Upper lobe of left lung (tissue), 6 donors: ENCODE results near the gene ELK4. TPM values are rescaled to one million over a fixed set of nuclear protein-coding genes. Genes with fewer than 3 reads are reported as not detected.

Experiments
- ATAC-seq, 2 donors: fragments of 200-7000 bp; cut with Tn5 transposase; one replicate each; pipeline ENCODE4 v1.9.1; 2022; ENCODE audit warnings: mild to moderate bottlenecking in 2 of 2, moderate library complexity in 2 of 2; ENCODE audit not compliant: low FRiP score in 2 of 2
- DNase-seq, 2 donors: peaks; one replicate each; pipeline ENCODE4 v3.0.0-alpha.2; 2019 to 2020
- H3K27ac ChIP-seq, 4 donors: fragments of 200-600 bp; sonication (generic); one replicate each; pipeline ENCODE4 v1.5.1; 2016 to 2019
- H3K27me3 ChIP-seq, 4 donors: fragments of 200-600 bp; sonication (generic); one replicate each; pipeline ENCODE4 v1.5.1; 2017 to 2019
- H3K36me3 ChIP-seq, 4 donors: fragments of 200-600 bp; sonication (generic); one replicate each; pipeline ENCODE4 v1.5.1; 2016 to 2019
- H3K4me1 ChIP-seq, 4 donors: fragments of 200-600 bp; sonication (generic); one replicate each; pipeline ENCODE4 v1.5.1; 2018 to 2019
- H3K4me3 ChIP-seq, 4 donors: fragments of 200-600 bp; sonication (generic); one replicate each; pipeline ENCODE4 v1.5.1; 2017 to 2019; ENCODE audit warnings: mild to moderate bottlenecking in 2 of 4, moderate library complexity in 1 of 4
- H3K9me3 ChIP-seq, 4 donors: fragments of 200-600 bp; sonication (generic); one replicate each; pipeline ENCODE4 v1.5.1; 2018 to 2019
- EP300 ChIP-seq, 4 donors: sonication (generic); formaldehyde crosslinking; IDR thresholded peaks; one replicate each; pipeline ENCODE4 v1.5.1; 2017; ENCODE audit warnings: antibody characterized with exemption in 4 of 4, control low read depth in 2 of 4
- POLR2A ChIP-seq, 4 donors: fragments of 450-650 bp; IDR thresholded peaks; one replicate each; pipeline ENCODE4 v1.5.1; 2016 to 2017; ENCODE audit warnings: antibody characterized with exemption in 4 of 4, mild to moderate bottlenecking in 2 of 4
- POLR2AphosphoS5 ChIP-seq, 2 donors: sonication (generic); formaldehyde crosslinking; IDR thresholded peaks; one replicate each; pipeline ENCODE4 v1.5.1; 2017; ENCODE audit warnings: antibody characterized with exemption in 2 of 2
- WGBS, 2 donors: methylation state at CpG; one replicate each; pipeline ENCODE4 v1.1.5; 2017 to 2018; 5-methylcytosine and 5-hydroxymethylcytosine counted together
- total RNA-seq, 6 donors: library from RNA; depleted of rRNA in 4 of 6; stranded (reverse); fragments of >200 nt in 4 of 6; gene quantifications; one replicate each; pipeline versions ENCODE4 v1.1.0 to v1.2.1, GENCODE V29; 2016 to 2021
- TF ChIP-seq, protein P1 (sequence below), 6 experiments: fragments of 450-650 bp in 4 of 6; fragments of 200-600 bp in 2 of 6; sonication (generic) in 2 of 6; IDR thresholded peaks; one replicate each; pipeline ENCODE4 v1.5.1; 2016 to 2019; ENCODE audit warnings: antibody characterized with exemption in 6 of 6
- donor health status: DM: no; HTN: no; CAD: no; lungs with moderate emphysema.
- donor health status: DM: no; HTN: yes; CAD: no; lungs with severe emphysema.

The ELK4 gene
- total RNA-seq, 6 donors from 2014 or later, result 15.7 to 65.4 (median 30.2) TPM

DNA sequence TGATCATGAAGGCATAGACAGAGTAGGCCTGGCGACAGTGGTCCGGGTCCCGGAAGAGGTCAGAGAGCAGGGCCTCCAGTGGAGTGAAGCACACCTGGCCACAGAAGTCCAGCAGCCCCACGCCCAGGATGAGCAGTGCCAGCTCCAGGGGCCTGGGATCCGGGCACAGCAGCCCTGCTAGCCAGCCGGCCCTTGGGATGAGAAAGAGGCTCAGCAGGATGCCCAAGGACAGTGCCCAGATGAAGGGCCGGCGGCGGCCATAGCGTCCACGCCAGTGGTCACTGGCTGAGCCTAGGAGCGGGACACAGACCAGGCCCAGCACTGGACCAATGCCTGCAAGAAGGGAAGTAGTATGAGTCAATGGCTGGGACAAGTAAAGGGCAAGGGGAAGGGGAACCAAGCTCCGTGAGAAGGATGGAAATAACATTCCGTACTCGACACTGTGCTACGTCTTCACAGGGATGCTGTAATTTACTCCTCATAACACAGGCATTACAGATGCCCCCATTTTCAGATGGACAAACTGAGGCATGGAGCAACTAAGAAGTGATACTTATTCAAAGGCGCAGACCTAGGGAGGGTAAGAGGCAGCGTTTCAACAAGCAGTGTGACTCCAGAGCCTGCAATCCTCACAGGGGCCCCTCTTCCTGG is 31.6 kb upstream of the ELK4 start:
- H3K4me1 ChIP-seq, result peaks cover 0 to 23% (median 1%) of the 10 kb centered on the region in 4 donors
- H3K27me3 ChIP-seq, result no peaks in the 10 kb centered on the region
- 90 to 92% methylated on average over 12 to 18 of the region's 18 CpGs for WGBS, 2 donors

DNA sequence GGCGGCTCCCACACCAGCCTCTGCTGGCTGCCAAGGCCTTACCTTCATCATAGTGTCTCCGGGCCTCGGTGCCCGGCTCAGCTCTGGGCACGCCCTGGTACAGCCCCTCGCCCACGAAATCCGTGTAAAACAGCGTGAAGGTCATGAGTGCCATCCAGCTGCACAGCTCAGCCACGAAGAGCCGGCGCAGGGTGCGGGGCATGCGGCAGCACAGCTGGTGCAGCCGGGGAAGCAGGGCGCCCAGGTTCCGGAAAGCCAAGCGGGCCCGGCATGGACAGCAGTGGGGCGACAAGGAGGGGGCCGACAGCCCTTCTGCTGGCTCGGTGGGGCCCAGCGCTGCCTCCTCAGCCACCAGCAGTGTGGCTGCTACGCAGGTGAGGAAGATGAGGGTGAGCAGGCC is 31.0 kb upstream of the ELK4 start:
- ATAC-seq, result no peak
- H3K9me3 ChIP-seq, result no peaks in the 10 kb centered on the region
- peaks cover 0 to 23% (median 1%) of the 10 kb centered on the region in 4 donors for H3K4me1 ChIP-seq
- no peaks in the 10 kb centered on the region for H3K36me3 ChIP-seq
- no peak overlapping the region for H3K4me3 ChIP-seq
- H3K27ac ChIP-seq, result no peak overlapping the region
- no peaks in the 10 kb centered on the region for H3K27me3 ChIP-seq
- WGBS, 2 donors, result 94 to 98% methylated on average over 9 to 24 of the region's 24 CpGs
- TF ChIP-seq POLR2A (IDR thresholded peaks at IDR 0.05), result no peak
- no peak for TF ChIP-seq EP300 (IDR thresholded peaks at IDR 0.05)
- TF ChIP-seq, protein P1, sequence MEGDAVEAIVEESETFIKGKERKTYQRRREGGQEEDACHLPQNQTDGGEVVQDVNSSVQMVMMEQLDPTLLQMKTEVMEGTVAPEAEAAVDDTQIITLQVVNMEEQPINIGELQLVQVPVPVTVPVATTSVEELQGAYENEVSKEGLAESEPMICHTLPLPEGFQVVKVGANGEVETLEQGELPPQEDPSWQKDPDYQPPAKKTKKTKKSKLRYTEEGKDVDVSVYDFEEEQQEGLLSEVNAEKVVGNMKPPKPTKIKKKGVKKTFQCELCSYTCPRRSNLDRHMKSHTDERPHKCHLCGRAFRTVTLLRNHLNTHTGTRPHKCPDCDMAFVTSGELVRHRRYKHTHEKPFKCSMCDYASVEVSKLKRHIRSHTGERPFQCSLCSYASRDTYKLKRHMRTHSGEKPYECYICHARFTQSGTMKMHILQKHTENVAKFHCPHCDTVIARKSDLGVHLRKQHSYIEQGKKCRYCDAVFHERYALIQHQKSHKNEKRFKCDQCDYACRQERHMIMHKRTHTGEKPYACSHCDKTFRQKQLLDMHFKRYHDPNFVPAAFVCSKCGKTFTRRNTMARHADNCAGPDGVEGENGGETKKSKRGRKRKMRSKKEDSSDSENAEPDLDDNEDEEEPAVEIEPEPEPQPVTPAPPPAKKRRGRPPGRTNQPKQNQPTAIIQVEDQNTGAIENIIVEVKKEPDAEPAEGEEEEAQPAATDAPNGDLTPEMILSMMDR (IDR thresholded peaks at IDR 0.05), result no peak
- no peak for TF ChIP-seq POLR2AphosphoS5 (IDR thresholded peaks at IDR 0.05)
- DNase-seq, result peak in 1 of 2 donors; percentile 75

More for the DNA sequence above, 31.6 kb upstream of the ELK4 start:
- ATAC-seq, result peak in 1 of 2 donors; percentile 9
- Histone ChIP-seq H3K4me3 (no peak overlapping the region), H3K27ac (no peak overlapping the region), H3K36me3 (no peaks in the 10 kb centered on the region), H3K9me3 (no peaks in the 10 kb centered on the region)
- DNase-seq, result peak in 1 of 2 donors; percentile 81
- TF ChIP-seq POLR2AphosphoS5 (IDR thresholded peaks at IDR 0.05), result no peak
- no peak for TF ChIP-seq POLR2A (IDR thresholded peaks at IDR 0.05)

DNA sequence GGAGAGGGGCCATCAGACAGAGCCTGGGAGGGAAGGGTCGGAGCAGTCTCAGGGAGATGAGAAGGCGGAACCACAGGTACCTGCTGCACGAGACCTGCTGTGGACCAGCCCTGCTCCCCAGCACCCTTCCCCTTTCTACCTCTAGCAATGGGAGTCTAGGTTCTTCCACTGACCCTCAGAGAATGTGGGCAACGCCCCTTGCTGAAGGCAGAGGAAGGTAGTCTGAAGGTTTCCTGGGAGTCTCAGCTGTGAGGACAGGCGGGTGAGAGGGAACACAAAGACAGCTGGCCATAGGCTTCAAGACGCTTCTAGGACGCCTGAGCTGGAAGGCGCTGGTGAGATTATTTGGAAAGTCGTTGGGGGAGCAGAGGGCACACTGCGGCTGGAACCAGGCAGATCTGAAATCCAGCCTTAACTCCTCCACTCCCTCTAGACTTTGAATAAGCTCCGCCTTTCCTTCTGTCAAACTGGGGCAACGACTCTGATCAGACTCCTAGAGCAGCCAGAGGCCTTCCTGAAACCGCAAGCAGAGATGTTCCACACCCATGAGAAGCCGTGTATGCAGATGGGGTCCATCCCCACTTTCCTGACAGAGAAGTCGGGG is 30.4 kb upstream of the ELK4 start:
- 81 to 84% methylated on average over 10 to 15 of the region's 15 CpGs for WGBS, 2 donors
- no peak overlapping the region for H3K4me3 ChIP-seq
- no peak overlapping the region for H3K27ac ChIP-seq
- H3K27me3 ChIP-seq, result no peaks in the 10 kb centered on the region
- ATAC-seq (no peak), DNase-seq (no peak)
- H3K36me3 ChIP-seq, result no peaks in the 10 kb centered on the region
- TF ChIP-seq POLR2AphosphoS5 (IDR thresholded peaks at IDR 0.05) (no peak), EP300 (IDR thresholded peaks at IDR 0.05) (no peak), POLR2A (IDR thresholded peaks at IDR 0.05) (no peak)
- TF ChIP-seq, protein P1 (IDR thresholded peaks at IDR 0.05), result no peak
- peaks cover 0 to 26% (median 1%) of the 10 kb centered on the region in 4 donors for H3K4me1 ChIP-seq
- H3K9me3 ChIP-seq, result no peaks in the 10 kb centered on the region

DNA sequence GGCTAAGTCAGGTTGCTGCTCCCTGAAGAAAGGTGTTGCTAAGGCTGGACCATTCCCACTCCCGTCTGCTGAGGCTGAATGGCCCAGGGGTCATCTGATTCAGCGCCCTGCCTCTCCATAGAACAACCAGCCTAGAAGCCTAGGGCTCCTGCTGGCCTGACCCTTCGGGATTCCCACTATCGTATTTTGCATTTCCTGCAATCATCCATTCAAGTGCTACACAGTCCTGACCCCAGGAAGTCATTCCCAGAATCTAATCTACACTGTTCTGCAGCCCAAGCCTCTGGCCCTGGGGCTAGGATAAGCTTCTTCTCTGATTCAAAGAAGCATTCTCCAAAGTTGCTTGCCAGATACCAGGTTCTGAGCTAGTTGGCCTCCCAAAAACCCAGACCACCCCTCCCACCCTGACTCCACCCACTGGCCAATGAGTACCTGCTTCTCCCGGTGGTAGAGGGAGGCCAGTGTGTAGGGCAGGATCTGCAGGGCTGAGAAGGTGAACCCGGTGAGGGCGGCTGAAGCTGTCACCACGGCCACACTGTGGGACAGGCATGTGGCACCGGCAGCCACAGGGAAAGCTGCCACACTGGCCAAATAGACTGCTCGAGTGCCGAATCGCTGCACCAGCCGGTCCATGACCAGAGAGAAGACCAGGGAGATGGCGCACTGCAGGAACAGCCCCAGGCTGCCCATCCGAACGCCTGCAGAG is 29.8 kb upstream of the ELK4 start:
- Histone ChIP-seq H3K27me3 (no peaks in the 10 kb centered on the region), H3K9me3 (no peaks in the 10 kb centered on the region), H3K4me1 (peaks cover 0 to 27% (median 1%) of the 10 kb centered on the region in 4 donors), H3K27ac (no peak overlapping the region), H3K36me3 (no peaks in the 10 kb centered on the region), H3K4me3 (no peak overlapping the region)
- DNase-seq (peak in 1 of 2 donors; percentile 60), ATAC-seq (no peak)
- whole genome bisulfite sequencing, 2 donors, result 79 to 83% methylated on average over 8 to 13 of the region's 16 CpGs
- TF ChIP-seq POLR2A (IDR thresholded peaks at IDR 0.05), result no peak
- TF ChIP-seq, protein P1 (IDR thresholded peaks at IDR 0.05), result no peak
- no peak for TF ChIP-seq POLR2AphosphoS5 (IDR thresholded peaks at IDR 0.05)
- TF ChIP-seq EP300 (IDR thresholded peaks at IDR 0.05), result no peak

DNA sequence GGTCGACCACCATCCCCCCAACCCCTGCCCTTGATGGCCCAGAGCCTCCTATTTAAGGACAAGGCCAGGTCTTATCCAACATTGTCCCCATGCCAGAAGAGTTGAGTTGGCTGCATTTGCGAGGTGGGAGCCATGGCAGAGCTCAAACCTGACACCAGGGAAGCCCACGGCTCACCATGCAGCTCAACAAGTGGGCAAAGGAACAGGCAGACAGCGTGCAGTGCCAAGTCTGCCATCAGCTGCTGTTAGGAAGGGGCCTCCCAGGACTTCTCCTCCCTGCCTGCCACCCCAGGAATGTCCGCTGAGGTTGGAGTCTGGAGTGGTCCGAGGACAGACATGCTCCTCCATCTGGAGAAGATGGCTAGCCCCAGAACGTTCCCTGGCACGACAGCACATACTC is 28.6 kb upstream of the ELK4 start:
- DNase-seq (no peak), ATAC-seq (no peak)
- WGBS, 2 donors, result 61 to 79% methylated on average over 4 to 8 of the region's 8 CpGs
- no peak for TF ChIP-seq POLR2A (IDR thresholded peaks at IDR 0.05)
- TF ChIP-seq, protein P1 (IDR thresholded peaks at IDR 0.05), result no peak
- no peak for TF ChIP-seq EP300 (IDR thresholded peaks at IDR 0.05)
- no peak for TF ChIP-seq POLR2AphosphoS5 (IDR thresholded peaks at IDR 0.05)
- H3K4me3 ChIP-seq, result no peak overlapping the region
- no peak overlapping the region for H3K27ac ChIP-seq
- H3K27me3 ChIP-seq, result no peaks in the 10 kb centered on the region
- no peaks in the 10 kb centered on the region for H3K36me3 ChIP-seq
- no peaks in the 10 kb centered on the region for H3K9me3 ChIP-seq
- H3K4me1 ChIP-seq, result peaks cover 0 to 23% (median 1%) of the 10 kb centered on the region in 4 donors
